HG02852 (cell line): ENCODE results near the gene CPXM2.

Experiments
- ATAC-seq: cut with Tn5 transposase; IDR thresholded peaks from one replicate; pipeline ENCODE4 v1.9.1; 2021; ENCODE audit warnings: mild to moderate bottlenecking, moderate library complexity; ENCODE audit not compliant: unreplicated experiment

CPXM2 gene

DNA sequence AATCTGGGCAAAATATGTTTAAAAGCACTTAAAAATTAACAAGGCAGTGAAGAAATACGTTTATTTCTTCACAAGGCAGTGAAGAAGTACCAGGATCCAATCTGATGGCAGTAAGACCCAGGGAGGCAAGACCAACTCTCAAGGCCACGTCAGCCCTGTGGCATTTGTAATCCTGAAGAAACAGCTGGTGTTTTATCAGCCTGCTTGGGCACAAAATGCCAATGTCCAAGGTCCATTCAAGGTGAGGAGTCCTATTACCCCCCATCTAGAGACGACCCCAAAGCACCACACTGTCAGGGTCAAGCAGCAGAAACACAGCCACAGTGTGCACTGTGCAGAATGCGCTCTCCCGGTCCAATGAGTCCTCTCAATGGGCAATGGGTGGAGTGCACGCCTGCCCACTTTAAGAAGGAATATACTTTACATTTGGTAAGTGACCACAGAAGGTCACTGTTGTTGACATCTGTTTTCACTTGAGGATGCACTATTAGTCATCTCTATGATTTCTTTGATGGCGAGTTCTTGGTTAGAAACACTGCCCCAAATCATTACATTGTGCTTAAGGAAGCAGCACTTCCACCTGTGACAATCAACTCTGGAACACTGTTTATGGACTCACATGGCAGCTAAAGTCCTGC is 12.8 kb downstream of the CPXM2 start:
- ATAC-seq: no peak

DNA sequence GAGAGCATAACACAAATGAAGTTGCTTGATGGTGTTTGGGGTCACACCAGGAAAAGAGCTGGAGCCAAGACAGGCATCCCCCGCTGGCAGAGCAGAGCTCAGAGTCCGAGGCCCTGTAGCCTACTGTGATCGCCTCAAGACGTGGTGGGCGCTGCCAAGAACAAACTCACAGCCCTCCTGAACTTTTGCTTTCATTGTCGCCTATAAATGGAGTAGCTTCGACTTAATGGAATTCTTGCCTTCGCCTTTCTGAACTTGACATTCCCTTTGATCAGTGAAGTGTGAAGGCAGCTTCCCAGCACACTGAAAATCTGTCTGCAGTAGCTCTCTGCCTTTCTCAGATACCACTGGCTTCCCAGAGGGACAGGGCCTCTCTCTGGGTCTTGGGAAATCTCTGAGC is 21.3 kb downstream of the CPXM2 start:
- no peak for ATAC-seq

DNA sequence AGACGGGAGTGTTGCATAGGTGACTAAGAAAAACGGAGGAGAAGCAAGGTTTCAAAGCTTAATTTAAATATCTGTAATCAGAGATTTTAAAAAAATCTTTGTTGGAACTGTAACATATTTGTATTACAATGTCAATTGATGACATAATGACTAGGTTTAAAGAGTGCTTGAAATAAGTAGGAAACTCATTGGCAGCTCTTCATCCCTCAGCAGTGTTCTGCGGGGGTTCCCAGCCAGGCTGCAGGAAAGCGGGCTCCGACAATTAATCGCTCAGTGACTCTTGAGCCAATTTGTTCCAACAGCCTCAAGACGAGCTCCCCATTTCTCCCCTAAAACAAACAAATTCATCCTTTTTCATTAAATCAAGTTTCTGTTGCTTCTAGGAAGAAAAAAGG is 22.6 kb downstream of the CPXM2 start:
- ATAC-seq: no peak

DNA sequence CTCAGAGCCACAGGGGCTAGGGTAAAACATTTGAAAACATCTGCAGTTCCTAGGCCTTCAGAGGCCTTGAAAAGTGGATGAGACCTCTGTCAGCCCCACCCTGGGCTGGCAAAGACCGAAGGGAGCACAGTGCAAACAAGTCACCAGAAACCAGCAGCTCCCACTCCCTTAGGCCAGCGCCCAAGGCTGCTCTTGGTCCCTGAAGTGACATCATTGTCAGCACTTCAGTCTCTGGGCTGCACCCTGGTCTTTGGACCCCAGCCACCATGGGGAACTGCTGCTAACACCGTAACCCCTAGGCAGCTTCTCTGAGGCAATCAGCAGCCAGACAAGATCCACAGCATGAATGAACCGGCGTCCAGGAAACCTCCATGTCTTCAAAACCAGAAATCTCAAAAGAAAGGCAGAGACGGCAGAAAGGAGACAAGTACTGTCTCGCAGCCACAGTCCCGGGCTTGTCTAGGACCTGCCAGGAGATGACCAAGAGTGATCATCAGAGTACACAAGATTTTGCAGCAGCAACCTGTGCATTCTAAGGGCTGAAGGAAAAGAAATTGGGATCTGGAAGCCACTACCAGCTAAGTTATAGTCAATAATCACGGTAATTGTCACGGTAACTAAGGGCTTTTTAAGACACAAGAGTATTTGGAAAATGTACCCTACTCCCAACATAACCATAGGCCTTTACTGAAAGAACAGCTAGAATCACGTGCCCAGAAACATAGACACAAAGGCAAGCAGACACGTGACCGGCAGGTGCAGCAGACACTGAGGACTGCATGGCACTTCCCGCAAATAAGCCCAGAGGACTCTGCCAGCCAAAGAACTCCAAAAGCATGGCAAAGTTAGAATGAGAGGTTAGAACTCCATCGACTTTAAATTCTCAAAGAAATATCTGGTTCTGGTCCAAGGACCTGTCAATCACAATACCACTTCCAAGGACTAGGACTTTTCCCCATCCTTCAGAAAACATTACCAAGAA is 23.3 kb downstream of the CPXM2 start:
- no peak for ATAC-seq

DNA sequence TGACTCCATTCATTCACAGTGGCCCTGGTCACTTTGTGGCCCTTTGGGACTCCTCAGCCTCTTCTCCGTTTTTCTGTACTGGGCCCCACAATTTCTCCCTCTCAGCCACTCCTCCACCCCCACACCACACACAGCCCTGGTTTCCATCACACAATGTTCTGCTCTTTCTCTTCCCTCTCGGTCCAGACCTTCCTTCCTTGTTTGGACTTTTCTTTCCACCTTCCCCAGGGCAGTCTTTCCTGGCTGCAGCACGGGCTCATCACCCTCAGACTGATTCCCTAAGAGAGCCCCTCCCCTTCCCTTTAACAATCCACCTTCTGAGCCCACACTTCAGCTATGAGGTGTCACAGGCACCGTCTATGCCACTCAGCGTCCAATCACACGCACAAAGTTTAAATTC is 25.7 kb downstream of the CPXM2 start:
- ATAC-seq: no peak

DNA sequence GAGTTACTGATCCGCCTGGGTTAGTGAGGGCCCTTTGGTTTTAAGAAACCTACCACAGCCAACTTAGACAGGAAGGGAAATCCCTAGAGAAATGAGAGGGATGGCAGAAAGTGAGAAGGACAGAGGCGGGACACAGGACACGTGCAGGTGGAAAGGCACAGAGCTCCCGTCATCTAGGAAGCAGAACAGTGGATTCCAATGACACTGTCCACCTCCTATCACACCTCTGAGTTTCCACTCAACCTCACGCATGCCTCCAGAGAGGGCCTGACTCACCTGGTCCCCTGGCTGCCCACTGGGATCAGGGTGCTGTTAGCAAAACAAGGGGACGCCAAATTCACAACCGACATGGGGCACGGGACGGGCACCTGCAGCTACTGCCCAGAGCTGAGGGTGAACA is 26.3 kb downstream of the CPXM2 start:
- no peak for ATAC-seq

DNA sequence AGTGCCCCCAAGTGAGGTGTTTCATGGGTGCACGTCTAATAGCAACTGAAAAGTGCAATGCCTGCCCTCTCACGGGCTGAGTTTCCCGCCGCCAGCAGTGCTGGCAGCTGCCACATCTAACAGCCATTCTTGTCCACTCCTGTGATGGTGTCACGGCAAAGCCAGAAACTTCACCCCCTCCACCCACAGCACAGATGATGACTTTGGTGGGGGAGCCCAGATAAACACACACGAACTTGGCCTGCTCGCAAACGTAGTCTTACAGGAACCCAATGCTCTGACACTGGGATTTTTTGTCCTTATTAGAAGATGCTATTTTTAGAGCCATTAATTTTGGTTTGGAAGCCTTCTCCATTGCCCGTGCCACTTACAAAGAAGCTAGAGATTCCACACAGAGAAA is 26.7 kb downstream of the CPXM2 start:
- ATAC-seq: no peak

DNA sequence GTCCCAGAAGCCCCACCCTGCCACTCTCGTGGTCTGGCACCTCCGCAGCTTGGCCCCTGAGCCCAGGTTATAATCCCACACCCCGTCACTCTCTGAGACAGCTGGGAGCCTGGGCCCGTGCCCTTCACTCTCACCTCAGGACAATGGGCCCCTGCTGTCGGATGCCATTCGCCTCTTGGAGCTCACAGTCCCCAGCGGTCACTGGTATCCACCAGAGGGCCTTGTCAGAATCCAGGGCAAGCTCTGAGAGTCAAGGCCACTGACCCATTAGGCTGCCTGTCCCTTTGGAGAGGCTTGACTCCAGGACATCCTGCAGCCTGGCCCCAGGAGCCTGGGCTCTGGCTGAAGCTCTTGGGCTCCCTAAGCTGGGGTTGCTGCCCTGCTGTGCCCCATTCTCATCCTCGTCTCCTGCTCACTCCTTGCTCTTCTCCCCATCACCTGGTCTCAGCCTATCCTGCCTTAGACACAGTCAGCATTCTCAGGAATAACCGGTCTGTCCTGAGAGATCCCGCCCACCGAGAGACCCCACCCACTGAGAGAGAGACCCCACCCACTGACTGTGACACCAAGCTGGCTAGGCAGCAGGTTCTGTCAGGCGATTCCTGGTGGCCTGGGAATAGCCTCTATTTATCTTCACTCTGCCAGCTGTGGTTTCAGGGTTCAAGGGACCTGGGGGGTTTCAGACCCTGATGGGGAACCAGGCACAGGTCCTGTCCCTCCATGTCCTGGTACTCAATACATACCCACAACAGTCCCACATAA is 27.7 kb downstream of the CPXM2 start:
- ATAC-seq: no peak

DNA sequence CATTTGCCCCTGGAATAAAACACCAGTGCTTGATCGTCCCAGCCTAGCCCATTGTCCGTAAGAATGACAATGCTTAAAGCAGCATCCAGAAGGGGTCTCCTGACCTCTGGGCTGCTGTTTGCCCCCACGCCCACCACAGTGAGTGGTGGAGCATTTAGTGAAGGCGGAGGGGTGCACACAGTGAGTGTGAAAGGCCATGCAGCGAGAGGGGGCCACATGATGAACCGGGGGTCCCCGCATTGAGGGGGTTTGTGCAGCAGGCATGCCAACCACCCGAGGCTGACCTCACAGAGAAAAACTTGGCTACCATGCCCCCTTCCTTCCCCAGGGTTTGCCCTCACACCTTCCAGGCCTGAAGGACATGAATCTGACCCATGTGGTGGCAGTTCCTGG is 28.4 kb downstream of the CPXM2 start:
- ATAC-seq: no peak

DNA sequence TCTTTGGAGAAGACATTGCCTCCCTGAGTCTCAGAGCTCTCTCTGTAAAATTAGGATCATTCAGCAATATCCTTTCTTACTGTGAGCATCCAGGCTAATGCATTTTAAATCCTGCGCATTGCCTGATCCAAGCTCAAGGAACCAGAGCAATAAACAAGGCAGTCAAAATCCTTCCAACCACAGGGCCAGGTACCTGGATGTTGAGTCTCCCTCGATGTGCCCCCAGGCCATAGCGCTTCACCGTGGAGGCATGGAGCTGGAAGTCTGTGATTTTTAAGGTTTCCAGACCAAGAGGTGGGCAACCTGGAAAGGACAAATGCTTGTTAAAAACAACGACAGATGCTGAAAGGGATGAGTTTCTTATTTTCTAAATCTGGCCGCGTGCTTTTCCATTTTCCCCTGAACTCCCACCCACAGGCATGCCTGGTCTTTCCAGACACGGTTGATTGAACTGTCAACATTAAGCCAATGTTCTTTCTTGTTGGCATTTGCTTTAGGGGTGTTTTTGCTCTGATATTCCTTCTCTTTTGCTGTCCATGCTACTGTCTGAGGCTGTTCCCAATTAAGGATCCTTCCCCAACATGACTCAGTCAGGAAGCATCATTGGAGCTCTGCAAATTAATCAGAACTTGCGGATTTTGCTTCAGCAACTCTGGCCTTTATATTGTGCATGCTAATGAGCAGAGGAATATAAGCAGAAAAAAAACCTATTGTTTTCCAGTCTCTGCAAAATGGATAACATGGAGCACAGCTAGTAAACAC is 29.0 kb downstream of the CPXM2 start:
- ATAC-seq: no peak

DNA sequence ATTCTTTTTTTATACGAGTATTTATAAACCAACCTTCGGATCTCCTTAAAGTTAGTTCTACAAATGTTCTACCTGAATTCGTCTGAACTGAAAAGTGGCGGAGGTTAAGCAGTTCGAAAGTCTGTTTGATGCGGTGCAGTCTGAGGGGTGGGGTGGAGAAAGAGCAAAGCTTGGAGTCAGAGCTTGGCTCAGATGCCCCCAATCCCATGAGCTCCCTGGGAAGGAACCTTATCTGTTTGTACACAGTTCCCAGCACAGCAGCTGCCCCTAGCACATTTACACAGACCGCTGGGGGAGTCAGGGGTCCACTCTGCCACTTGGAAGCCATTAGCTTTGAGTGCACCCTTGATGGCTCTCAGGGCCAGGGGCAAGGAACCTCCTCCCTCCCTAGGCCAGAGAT is 30.8 kb downstream of the CPXM2 start:
- ATAC-seq: no peak

DNA sequence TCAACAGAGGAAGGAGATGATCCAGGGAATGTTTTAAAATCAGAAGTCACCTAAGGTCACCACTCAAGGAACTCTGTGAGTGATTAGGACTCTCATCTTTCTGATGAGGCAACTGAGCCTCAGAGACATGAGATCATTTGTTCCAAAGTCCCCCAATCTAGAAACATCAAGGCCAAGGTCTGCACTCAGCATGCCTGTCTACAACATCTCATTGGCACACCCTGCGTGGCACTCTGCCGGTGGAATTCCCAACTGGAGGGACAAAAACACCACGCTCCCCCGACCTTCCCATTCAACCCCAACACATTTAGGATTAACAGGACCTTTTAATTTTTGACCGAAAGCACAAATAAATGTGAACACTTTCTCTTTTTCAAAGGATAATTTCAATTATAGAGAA is 31.4 kb downstream of the CPXM2 start:
- ATAC-seq: no peak

DNA sequence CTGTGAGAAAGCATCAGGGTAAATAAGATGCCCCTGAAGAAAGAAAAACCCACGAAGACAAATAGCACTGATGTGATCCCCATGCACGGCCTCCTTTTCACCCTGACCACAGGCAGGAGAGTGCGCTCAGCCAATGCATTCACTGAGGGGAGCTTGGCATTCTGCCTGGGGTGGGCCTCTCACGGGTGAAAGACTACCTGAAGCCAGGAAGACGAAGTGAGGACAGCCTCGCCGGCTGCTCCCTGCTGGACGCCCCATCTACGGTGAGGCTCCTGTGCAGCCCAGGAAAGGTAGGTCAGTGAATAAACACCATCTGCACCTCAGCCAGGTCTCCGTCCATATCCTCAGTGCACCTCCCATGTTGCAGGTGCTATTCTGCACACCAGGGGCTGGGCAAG is 32.0 kb downstream of the CPXM2 start:
- ATAC-seq: no peak

DNA sequence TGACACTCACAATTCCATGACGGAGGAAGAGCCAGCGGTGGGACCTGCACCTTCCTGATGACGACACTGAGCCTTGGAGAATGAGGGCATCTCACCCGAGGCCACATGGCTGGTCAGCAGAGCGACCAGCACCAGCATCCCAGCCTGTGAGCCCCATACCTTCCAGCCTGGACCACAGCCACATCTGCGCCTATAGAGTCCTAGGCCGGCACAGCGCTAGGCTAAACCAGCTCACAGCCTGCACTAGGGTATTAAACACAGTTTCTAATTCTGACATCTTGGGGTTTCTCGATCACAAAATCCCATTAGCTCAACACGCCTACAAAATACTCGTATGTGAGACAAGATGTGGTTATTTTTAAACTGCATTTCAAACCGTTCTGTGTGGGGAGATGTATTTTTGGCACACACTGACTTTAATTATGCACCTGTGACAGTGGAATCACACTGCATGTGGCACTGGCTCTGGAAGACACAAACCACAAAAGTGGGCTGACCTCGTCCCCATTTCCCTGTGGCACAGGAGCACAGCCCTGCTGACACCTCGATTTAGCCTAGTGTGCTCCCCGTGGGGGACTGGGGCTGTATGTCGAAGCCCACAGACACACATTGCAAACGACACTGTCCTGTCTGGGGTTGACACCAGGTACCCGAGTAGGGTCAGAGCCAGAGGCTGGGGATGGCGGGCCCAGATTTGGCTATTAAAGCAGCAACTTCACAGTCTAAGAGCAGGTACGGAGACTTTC is 32.5 kb downstream of the CPXM2 start:
- no peak for ATAC-seq

DNA sequence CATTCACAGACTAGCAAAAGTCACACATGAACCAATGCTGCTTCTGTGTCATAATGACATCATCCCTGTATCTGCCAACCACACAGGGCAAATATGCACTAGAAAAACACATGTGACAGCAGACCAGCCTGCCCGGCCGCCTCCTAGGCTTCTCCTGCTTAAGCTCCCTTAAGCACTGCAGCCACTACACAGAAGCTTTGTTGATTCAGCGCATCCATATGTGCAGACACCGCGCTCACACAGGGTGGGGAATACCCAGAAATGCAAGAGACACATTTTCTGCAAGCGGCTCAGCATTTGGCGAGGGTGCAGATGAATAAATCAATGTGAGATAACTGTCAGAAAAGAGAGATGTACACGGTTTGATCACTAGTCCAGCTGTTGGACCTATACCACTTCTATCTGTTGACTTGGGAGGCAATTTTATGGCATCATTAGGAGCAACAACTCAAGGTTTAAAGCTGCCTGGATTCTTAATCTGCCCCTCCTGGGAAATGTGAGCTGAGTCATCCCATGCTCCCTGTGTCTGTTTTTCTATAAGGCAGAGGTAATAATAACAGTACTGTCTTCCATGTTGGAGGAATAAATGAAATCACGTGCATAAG is 33.4 kb downstream of the CPXM2 start:
- ATAC-seq: no peak

DNA sequence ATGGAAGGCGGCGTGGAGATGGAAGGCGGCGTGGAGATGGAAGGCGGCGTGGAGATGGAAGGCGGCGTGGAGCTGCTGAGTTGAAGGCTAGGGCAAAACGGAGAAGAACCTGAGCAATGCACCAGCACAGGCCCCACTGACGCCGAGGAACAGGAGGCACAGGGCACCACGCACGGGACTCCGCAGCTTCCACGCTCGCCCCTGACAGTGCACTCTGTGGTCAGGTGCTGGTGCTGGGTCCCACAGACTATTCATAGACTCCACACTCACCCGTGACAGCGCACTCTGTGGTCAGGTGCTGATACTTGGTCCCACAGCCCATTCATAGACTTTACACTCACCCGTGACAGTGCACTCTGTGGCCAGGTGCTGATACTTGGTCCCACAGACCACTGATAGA is 34.0 kb downstream of the CPXM2 start:
- no peak for ATAC-seq

DNA sequence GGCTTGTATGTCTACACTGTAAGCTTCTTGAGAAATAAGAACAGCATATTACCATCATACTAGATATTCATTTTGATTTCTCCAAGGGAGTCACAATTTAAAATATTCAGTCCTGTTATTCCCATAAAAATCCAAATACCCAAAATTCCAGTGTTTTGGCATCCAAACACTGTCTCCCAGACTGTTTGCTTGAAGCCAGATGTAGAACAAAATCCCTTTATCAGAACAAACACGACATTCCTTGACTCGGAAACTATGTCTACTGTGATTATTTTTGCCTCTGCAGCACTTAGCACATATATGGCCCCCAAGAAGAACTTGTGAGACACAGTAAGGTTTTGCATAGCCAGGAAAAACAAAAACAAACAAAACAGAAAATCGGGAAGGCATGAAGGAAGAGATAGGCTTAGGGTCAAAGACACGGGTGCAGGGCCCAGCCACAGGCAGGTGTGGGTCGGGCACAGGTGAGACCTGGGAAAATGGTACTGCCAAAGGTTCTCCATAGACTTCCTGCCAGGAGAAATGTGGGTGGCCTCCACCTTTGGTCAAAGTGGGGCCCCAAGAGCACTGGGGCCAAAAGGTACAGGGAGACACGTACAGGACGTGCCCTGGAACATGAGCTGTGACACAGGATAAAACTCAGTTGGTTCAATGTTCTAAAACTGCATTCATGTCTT is 36.5 kb downstream of the CPXM2 start:
- no peak for ATAC-seq

DNA sequence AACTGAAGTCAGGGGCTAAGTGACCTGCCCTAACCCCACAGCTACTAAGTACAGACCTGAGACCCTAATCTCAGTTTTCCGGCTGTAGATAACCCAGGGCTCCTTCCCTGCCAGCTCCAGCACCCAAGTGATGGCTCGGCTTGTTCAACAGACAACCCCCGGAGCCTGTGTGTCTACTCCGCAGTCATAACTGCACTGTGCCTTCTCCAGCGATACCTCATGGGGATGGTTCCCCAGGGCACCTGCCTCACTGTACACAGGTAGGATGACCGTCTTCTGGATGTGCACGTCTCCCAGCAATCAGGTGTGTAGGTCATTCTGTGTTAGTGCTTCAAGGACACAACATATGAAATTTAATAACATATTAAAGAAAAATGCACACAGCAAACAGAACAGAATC is 37.1 kb downstream of the CPXM2 start:
- ATAC-seq: no peak

DNA sequence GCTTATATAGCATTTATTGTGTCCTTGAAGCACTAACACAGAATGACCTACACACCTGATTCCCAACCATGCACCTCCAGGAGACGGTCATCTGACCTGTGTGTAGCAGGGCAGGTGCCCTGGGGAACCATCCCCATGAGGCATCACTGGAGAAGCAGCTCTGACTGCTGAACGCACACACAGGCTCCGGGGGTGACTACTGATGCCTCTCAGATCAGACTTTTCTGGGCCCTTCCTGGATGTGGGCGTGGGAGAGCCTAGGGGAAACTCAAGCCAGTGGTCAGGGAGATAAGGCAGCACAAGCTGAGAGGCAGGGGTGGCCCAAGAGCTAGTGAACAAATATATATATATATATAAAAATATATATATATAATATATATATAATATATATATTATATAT is 37.6 kb downstream of the CPXM2 start:
- ATAC-seq: no peak
